ENCODE measurements around the gene ITPRIPL2. TPM values are rescaled to one million over a fixed set of nuclear protein-coding genes. Genes with fewer than 3 reads are reported as not detected.

ITPRIPL2 gene
- polyA plus RNA-seq, 1 donor (not counting 4 experiments of a cell fraction or from before 2014, with no cell fraction given) = 5.9 TPM

- peaks cover 18% of the 10 kb centered on the region for H3K4me1 ChIP-seq (ENCODE audit: control insufficient read depth, extremely low read depth, insufficient read depth, low read length)
- no peak overlapping the region for H3K9ac ChIP-seq (ENCODE audit: control insufficient read depth, extremely low read depth, insufficient read depth, low read length)
- H3K9me3 ChIP-seq (ENCODE audit: control insufficient read depth, low read depth, low read length) = no peaks in the 10 kb centered on the region
- H2AFZ ChIP-seq (ENCODE audit: control insufficient read depth, low read length) = no peak overlapping the region
- DNase-seq (ENCODE audit: low read depth, low spot score) (no peak), FAIRE-seq (no peak)
- no peaks in the 10 kb centered on the region for H3K36me3 ChIP-seq (ENCODE audit: control insufficient read depth in 2 of 2, extremely low read depth in 1 of 2, insufficient read depth in 2 of 2, low read length in 2 of 2)
- no peaks in the 10 kb centered on the region for H3K27me3 ChIP-seq (ENCODE audit: control insufficient read depth, extremely low read depth, insufficient read depth, low read length)
- peaks cover 5% of the 10 kb centered on the region for H3K79me2 ChIP-seq (ENCODE audit: control insufficient read depth, insufficient read depth, low read length)
- dilution Hi-C loops (cut with MboI; ENCODE audit: extremely low pct_ligation_motif_present, low sequenced_read_pairs) = no loop called here
- TF ChIP-seq EZH2 (IDR thresholded peaks at IDR 0.05; ENCODE audit: low read length) (no peak), CTCF (optimal IDR thresholded peaks at IDR 0.05 in 1 of 3, IDR thresholded peaks at IDR 0.05 in 1 of 3, conservative IDR thresholded peaks at IDR 0.05 in 1 of 3; ENCODE audit: extremely low read depth in 1 of 3, insufficient read depth in 2 of 3, low read length in 3 of 3) (no peak)
- no peak overlapping the region for H3K4me3 ChIP-seq (ENCODE audit: control insufficient read depth in 2 of 3, extremely low read depth in 1 of 3, insufficient read depth in 2 of 3, low read depth in 1 of 3, low read length in 3 of 3)
- no peak overlapping the region for H3K27ac ChIP-seq (ENCODE audit: control insufficient read depth, insufficient read depth, low read length)
- no peak overlapping the region for H3K4me2 ChIP-seq (ENCODE audit: control insufficient read depth, extremely low read depth, insufficient read depth, low read depth, low read length)
- no peaks in the 10 kb centered on the region for H3K9me1 ChIP-seq (ENCODE audit: control insufficient read depth, extremely low read depth, insufficient read depth, low read length)
- no peaks in the 10 kb centered on the region for H4K20me1 ChIP-seq (ENCODE audit: control insufficient read depth, extremely low read depth, insufficient read depth, low read length)
Observed at GRCh38 chr16:19110537-19111360, 3.0 kb upstream of the ITPRIPL2 start.

DNA sequence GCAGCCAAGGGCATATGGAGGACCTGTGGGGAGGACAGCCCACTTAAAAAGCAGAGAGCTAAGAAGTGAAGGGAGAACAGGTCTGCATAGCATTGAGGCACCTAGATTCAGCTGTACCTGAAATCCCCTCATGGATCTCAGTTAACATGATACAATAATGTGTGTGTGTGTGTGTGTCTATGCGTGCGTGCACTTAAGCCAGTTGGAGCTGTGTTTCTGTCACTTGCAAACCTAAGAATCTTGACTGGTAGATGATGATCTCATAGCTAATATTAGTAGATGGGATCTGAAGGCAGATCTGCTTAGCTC is 1.7 kb upstream of the ITPRIPL2 start:
- no peaks in the 10 kb centered on the region for H3K9me3 ChIP-seq (ENCODE audit: control insufficient read depth, low read depth, low read length)
- no peaks in the 10 kb centered on the region for H3K27me3 ChIP-seq (ENCODE audit: control insufficient read depth, extremely low read depth, insufficient read depth, low read length)
- no peaks in the 10 kb centered on the region for H3K9me1 ChIP-seq (ENCODE audit: control insufficient read depth, extremely low read depth, insufficient read depth, low read length)
- H3K79me2 ChIP-seq (ENCODE audit: control insufficient read depth, insufficient read depth, low read length) = peaks cover 5% of the 10 kb centered on the region
- no peak for TF ChIP-seq CTCF (optimal IDR thresholded peaks at IDR 0.05 in 1 of 3, IDR thresholded peaks at IDR 0.05 in 1 of 3, conservative IDR thresholded peaks at IDR 0.05 in 1 of 3; ENCODE audit: extremely low read depth in 1 of 3, insufficient read depth in 2 of 3, low read length in 3 of 3)
- no peak for TF ChIP-seq EZH2 (IDR thresholded peaks at IDR 0.05; ENCODE audit: low read length)
- H3K4me2 ChIP-seq (ENCODE audit: control insufficient read depth, extremely low read depth, insufficient read depth, low read depth, low read length) = no peak overlapping the region
- H3K36me3 ChIP-seq (ENCODE audit: control insufficient read depth in 2 of 2, extremely low read depth in 1 of 2, insufficient read depth in 2 of 2, low read length in 2 of 2) = no peaks in the 10 kb centered on the region
- no peak overlapping the region for H2AFZ ChIP-seq (ENCODE audit: control insufficient read depth, low read length)
- no peak overlapping the region for H3K4me3 ChIP-seq (ENCODE audit: control insufficient read depth in 2 of 3, extremely low read depth in 1 of 3, insufficient read depth in 2 of 3, low read depth in 1 of 3, low read length in 3 of 3)
- H3K27ac ChIP-seq (ENCODE audit: control insufficient read depth, insufficient read depth, low read length) = no peak overlapping the region
- FAIRE-seq (no peak), DNase-seq (ENCODE audit: low read depth, low spot score) (no peak)
- no peak overlapping the region for H3K9ac ChIP-seq (ENCODE audit: control insufficient read depth, extremely low read depth, insufficient read depth, low read length)
- H4K20me1 ChIP-seq (ENCODE audit: control insufficient read depth, extremely low read depth, insufficient read depth, low read length) = no peaks in the 10 kb centered on the region
- dilution Hi-C loops (cut with MboI; ENCODE audit: extremely low pct_ligation_motif_present, low sequenced_read_pairs) = no loop called here
- H3K4me1 ChIP-seq (ENCODE audit: control insufficient read depth, extremely low read depth, insufficient read depth, low read length) = peaks cover 29% of the 10 kb centered on the region
